SKM-1 (cell line): ENCODE measurements around the gene LYPD1.
"Not testable (repeated sequence)": the region's sequence is repeated elsewhere in the genome, so short reads cannot be mapped to it uniquely, and the experiment has no call there.

ENCODE experiments used
- DNase-seq: peaks from one replicate; lab custom pipeline; 2025; ENCODE audit not compliant: unreplicated experiment; lab: John Stamatoyannopoulos, UW

Gene LYPD1, protein sequence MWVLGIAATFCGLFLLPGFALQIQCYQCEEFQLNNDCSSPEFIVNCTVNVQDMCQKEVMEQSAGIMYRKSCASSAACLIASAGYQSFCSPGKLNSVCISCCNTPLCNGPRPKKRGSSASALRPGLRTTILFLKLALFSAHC

DNA sequence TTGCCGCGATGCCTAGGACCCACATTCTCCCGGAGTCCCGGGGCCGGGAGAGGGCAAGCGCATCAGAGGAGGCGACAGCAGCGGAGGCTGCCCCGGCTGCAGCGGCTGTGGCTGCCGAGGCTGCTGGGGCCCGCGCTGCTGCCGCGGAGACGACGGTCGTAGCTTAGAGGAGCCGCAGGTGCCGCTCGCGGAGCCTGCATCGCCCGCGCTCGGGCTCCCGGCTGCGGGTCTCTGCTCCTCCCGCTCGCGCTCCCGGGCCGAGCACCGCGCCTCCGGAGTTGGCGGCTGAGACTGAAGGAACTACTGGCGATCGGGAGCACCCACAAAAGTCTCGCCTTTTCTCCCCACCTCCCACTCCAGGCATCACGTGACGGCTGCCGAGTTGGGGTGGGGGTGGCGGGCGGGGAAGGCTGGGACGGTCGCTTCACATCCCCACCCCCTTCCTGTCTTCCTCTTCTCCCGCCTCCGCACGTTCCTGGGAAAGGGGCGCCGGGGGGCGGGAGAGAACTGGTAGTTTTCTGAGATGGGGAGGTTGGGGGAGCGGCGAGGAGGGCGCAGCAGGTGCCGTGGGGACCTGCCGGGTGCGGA lies at the start of gene LYPD1:
Gene LYPD1, minus strand, starts transcription at position 298 of the 588 bp plus-strand sequence. Its CDS starts 273 bp downstream, at position 25.
- no peak for DNase-seq

DNA sequence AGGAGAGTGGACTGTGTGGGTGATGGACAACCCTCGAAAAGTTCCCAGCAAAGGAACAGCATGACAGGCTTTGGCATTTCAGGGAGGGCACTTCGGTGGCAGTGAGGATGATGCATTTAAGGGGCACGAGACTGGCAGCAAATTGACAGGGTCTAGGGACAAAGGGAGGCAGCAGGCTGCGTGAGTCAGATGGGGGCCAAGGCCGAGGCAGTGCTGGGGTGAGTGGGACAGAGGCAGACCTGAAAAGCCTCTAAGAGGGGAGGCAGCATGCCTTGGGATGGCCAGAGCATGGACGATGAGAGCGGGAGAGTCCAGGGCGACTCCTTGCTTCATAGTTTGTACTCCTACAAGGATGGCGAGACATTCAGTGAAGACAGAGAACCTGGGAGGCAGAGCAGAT lies 49.5 kb upstream of the LYPD1 start:
- DNase-seq: no peak

GRCh38 chr2:132716954-132717353 lies 46.9 kb upstream of the LYPD1 start:
- DNase-seq: no peak

DNA sequence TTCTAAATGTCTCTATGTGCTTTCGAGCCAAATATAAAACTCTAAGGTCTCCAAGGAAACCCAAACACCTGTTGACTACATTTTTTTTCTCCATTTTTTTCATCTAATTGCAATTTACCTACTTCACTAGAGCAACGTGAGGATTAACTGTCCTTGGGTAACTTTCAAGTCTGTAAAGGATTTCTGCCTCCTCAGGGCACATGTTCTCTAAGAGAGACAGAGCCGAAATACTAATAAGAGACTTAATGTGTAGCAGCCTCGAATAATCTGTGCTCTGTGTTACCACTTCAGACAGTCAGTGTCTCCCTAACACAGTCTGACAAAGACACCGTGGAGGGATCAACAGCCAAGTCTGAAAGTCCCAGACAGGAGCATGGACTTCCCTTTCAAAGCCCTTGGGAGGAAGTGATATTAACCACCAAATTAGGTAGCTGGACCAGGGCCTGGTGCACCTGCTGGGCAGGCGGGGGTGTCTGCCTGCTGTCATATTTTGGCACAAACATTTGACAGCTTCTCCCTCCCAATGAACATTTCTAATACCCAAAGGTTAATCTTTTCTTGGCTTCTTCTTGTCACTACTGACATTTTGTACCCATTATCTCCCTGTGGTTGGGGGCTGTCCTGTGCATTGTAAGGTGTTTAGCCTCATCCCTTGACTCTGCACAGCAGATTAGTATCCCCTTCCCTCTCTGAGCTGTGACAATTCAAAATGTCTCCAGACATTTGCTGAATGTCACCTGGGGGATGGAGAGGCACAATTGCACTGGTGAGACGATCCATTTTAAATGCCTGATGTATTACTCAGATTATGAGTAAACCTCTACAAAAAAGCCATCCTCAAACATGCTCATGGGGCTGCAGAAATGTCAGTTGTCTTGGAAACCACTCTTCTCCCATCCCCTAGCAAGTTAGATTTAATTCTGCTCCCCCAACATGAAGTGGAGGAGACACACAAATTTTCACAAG lies 45.7 kb upstream of the LYPD1 start:
- no peak for DNase-seq

DNA sequence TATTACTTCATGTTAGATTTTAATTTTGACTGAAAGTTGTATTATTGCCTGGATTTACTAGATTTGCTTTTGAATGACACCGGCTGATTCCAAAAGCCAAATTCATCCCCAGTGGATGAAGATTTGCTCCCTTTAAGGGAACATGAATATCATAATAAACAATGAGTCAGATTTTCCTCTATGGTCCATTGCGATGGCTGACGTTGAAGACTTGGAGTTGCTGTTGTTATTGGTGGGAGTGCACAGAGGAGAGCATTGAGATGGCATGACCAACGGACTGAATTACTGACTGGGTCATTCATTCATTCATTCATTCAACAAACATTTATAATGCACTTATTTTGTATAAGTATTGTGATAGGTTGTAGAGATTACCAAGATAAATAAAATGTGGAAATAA lies 33.4 kb upstream of the LYPD1 start:
- no peak for DNase-seq

DNA sequence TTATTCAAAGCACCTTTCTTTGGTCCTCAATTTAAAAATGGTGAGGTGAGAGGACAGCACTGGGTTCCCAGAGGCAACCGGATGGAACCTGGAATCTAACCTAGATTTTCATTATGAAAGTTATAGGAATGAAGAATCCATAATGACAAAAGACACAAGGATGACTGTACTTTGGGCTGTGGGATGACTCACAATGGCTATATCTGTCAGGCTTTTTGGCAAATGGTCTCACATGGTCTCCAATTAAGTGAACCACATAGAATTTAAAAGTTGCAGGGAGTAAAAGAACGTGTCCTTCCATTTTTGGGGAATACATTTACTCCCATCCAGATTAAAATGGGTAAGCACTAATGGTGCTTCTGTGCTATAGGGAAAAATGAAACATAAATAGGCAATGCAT lies 31.8 kb upstream of the LYPD1 start:
- DNase-seq: no peak

GRCh38 chr2:132699802-132700201 lies 29.8 kb upstream of the LYPD1 start:
- not testable (repeated sequence) for DNase-seq

GRCh38 chr2:132698347-132698746 lies 28.3 kb upstream of the LYPD1 start:
- DNase-seq: not testable (repeated sequence)

- DNase-seq: no peak
Observed at GRCh38 chr2:132697556-132698205, 27.7 kb upstream of the LYPD1 start.

DNA sequence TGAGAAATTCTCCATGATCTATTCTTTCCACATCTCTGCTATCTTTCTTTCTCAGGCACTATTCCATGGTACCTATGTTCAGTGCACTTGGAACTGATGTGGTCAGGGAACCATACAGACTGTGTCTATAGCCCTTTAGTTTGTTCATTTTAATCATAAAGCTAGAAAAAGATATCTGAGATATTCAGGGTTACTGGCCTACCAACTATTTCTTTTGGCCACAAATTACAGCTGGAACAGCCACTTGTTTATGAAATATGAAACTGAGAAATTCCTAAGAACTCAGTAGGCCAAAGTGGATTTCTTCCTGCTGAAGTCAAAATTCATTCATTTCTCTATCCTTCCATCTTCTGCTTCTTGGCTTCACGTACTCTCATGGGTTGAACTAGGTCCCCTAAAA lies 22.8 kb upstream of the LYPD1 start:
- DNase-seq: no peak

- no peak for DNase-seq
Observed at GRCh38 chr2:132691556-132691955, 21.6 kb upstream of the LYPD1 start.

DNA sequence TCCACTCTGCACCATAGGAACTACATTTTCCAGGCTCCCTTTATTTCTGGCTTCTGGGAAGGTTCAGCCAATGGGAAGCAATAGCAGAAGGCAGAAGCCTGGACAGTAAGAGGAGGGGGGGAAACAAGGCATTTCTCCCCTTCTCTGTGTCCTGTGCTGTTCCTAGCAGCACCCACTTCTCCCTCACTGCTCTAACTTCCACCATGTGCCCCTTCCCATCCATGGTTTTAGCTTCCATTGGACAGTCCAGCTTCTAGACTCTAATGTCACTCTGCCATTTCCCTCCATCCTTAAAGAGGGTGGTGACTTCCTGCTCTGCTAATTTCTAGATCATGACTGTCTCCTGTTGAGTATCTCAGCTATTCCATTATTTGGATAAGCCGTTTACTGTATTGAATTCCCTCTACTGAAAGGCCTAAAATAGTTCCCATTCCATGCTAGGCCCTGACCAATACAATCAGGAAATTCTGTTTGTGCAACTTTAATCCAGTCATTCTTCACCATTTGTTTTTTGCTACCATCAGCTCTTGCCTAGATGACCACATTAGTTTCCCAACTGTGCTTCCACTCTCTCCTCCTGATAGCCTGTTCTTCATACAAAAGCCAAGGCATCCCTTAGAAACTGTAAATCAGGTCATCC lies 20.8 kb upstream of the LYPD1 start:
- DNase-seq: no peak

DNA sequence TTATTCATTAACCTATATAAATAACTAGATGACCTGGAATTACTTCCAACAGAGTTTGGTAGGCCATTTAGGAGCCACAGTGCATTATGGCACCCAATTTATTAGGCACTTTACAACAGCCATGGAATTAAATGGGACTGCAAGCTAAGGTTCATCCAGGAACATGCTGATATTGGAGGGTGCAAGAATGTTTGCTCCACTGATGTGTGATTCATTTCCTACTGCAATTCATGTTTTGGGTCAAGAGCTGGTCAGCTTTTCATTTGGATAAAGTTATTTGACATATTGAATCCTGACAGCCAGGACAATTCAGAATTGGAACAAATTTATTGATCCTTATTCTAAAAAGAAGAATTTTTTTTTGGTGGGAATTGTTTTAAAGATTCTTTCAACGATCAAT lies 11.8 kb upstream of the LYPD1 start:
- no peak for DNase-seq

DNA sequence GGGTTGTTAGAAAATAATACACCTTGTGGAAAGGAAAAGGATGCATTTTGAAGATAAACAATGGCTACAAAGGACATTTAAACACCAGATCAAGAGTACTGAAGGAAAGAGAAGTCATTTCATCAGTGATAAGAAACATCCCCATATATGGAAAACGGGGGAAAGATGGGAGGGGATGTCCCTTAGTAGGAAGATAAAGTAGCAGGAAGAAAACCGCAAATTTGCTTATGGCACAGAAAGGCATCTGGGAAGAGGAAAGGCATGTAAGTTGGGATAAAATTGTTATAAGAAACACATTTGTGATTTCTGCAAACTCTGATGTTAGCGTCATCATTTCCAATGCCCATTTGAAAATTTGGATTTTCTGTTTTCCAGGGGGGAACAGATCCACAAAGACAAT lies 10.5 kb upstream of the LYPD1 start:
- DNase-seq: no peak

DNA sequence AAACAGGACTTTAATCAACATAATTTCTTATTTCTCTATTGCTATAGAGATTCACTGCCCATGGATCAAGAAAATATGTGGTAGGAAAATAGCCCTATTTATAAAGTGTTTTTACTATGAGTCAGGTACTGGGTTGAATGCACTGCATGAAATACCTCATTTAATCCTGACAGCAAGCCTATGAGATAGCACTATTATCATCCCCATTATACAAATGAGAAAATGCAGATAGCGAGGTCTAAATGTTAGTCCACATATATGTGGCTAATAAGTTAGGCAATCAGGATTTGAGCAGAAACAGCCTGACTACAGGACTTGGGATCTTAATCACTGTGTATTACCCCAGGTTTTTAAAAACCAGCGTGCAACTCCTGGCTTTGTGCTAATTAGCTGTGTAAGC lies 8.5 kb upstream of the LYPD1 start:
- no peak for DNase-seq

DNA sequence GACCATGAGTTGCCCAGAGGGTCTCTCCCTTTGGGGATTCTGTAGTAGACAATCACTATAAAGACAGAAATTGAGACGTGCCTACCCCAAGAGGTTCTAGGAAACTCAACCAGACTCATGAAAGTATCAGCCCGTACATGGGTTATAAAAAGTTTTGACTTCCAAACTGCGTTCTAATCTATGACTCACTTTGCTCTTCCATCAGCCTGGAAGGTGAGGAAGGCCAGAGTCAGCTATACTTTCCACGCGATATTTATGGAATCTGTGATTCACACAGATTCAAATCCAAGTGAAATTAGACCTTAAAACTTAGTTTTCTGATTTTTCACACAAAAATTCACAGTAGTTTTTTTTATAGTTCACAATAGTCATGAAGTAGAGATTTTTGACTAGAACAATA lies 7.7 kb upstream of the LYPD1 start:
- DNase-seq: no peak

DNA sequence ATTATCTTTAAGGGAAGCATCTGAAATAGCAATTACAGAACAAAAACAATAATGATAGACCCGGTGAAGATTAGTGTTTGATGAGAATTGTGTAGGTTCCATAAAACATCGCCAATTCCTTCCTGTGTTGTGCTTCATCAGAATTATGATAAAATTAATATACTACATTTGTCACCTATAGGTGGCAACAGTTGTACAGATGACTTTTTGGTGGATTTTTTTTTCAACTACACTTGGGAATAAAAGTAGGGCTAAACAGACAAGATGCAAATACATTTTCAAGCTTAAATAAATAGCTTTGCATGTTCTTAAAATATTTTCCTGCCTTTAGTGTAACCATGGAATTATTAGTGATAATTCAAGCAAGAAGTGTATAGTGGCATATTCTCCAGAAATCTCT lies 7.0 kb upstream of the LYPD1 start:
- no peak for DNase-seq

DNA sequence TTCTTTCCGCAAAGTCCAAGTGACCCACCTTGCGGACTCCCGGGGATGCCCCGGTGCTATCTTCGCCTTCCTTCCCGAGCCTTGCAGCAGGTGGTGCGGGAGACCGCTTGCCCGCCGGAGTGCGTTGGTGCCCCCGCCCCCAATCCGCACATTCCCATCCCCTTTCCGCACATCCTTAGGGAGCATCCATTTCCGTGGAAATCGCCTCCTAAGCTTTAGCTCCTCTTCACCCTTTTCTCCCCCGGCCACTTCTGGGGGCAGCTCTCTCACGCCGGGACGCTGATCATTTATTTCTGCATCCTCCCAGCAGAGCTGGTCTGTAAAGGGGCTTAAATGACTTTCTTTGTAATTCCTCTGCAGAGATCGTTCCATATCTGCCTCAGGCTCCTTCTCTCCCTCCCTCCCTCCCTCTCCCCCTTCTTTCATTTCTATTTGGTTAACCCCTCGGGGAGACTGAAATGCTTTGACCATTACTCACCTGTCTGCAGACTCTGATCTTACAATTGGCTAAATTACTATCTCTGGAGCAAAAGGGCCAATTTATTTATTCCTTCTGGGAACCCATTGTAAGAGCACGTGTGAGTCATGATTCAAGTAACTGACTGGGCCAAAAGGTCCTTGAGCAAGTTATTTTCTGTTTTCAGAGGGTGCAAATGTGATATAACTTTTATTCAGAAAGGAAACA lies 1.3 kb upstream of the LYPD1 start:
- no peak for DNase-seq

- no peak for DNase-seq
Observed at GRCh38 chr2:132670496-132671150, 618 bp upstream of the LYPD1 start.
